H1 (cell line): ENCODE measurements around the gene CYBRD1. TPM values are rescaled to one million over a fixed set of nuclear protein-coding genes. Genes with fewer than 3 reads are reported as not detected.
"Not testable (repeated sequence)": the region's sequence is repeated elsewhere in the genome, so short reads cannot be mapped to it uniquely, and the experiment has no call there.

Experiments
- CTCF ChIA-PET: fragments of 300-600 bp; sonication (Branson Sonifier 250); formaldehyde crosslinking; loops from one replicate; lab custom pipeline; 2021; ENCODE audit not compliant: partially characterized antibody; lab: Charles Lee
- POLR2A ChIA-PET: fragments of 300-600 bp; sonication (Branson Sonifier 250); formaldehyde crosslinking; loops from one replicate; lab custom pipeline; 2021; ENCODE audit warnings: inconsistent platforms; ENCODE audit not compliant: partially characterized antibody; lab: Charles Lee
- DNase-seq, 2 experiments: peaks; one replicate each; pipeline versions ENCODE4 v3.0.0 to v3.0.0-alpha.2; 2010 to 2022; ENCODE audit warnings: low spot score in 2 of 2, low read depth in 1 of 2, mixed read lengths in 1 of 2
- FAIRE-seq: peaks from 2 replicates; lab custom pipeline; 2011; peaks lifted over from hg19 to GRCh38; lab: Jason Lieb, UNC
- H2AFZ ChIP-seq: 2 replicates; pipeline ENCODE4 v1.8.1; 2012; ENCODE audit warnings: low read length, inconsistent platforms
- H2AK5ac ChIP-seq: 2 replicates; pipeline ENCODE4 v1.6.1; 2013; ENCODE audit warnings: low read depth, low read length
- H2BK120ac ChIP-seq: replicated peaks from 2 replicates; pipeline ENCODE3; 2013; ENCODE audit warnings: low read depth, low read length, inconsistent platforms
- H2BK12ac ChIP-seq: 2 replicates; pipeline ENCODE4 v1.6.1; 2013; ENCODE audit warnings: low read depth, low read length
- H2BK15ac ChIP-seq: 2 replicates; pipeline ENCODE4 v1.6.1; 2013; ENCODE audit warnings: low read length
- H2BK20ac ChIP-seq: 2 replicates; pipeline ENCODE4 v1.6.1; 2013; ENCODE audit warnings: low read length
- H2BK5ac ChIP-seq: 2 replicates; pipeline ENCODE4 v1.6.1; 2013; ENCODE audit warnings: low read depth, low read length
- H3K14ac ChIP-seq: 2 replicates; pipeline ENCODE4 v1.6.1; 2013; ENCODE audit warnings: inconsistent platforms; ENCODE audit not compliant: insufficient read length
- H3K18ac ChIP-seq: 2 replicates; pipeline ENCODE4 v1.6.1; 2013; ENCODE audit warnings: low read length; ENCODE audit errors: extremely low read depth
- H3K23ac ChIP-seq: 2 replicates; pipeline ENCODE4 v1.6.1; 2013; ENCODE audit warnings: inconsistent platforms; ENCODE audit not compliant: insufficient read length
- H3K23me2 ChIP-seq: 2 replicates; pipeline ENCODE4 v1.6.1; 2013; ENCODE audit warnings: low read depth, low read length
- H3K27ac ChIP-seq: 2 replicates; pipeline ENCODE4 v1.6.1; 2011; ENCODE audit warnings: low read depth, low read length, inconsistent platforms
- H3K27me3 ChIP-seq, 4 experiments: replicated peaks in 1 of 4; 1 replicate in 1 of 4; 2 replicates in 3 of 4; pipeline versions ENCODE4 v1.6.1 to v1.8.1; 2011 to 2013; ENCODE audit warnings: low read length in 3 of 4, mild to moderate bottlenecking in 3 of 4, inconsistent platforms in 2 of 4, mixed read lengths in 2 of 4, moderate library complexity in 1 of 4; ENCODE audit not compliant: control insufficient read depth in 3 of 4, insufficient read depth in 3 of 4; ENCODE audit errors: extremely low read depth in 1 of 4
- H3K36me3 ChIP-seq, 4 experiments: 2 replicates each; pipeline versions ENCODE4 v1.6.1 to v1.8.1; 2011 to 2013; ENCODE audit warnings: mild to moderate bottlenecking in 4 of 4, low read length in 3 of 4, moderate library complexity in 2 of 4, control low read depth in 1 of 4, inconsistent platforms in 1 of 4; ENCODE audit not compliant: insufficient read depth in 4 of 4, control insufficient read depth in 2 of 4
- H3K4ac ChIP-seq: replicated peaks from 2 replicates; pipeline ENCODE3; 2013; ENCODE audit warnings: low read length, low read depth, mixed read lengths, inconsistent platforms; ENCODE audit not compliant: insufficient read length
- H3K4me1 ChIP-seq, 4 experiments: replicated peaks in 1 of 4; 1 replicate in 1 of 4; 2 replicates in 3 of 4; pipeline versions ENCODE4 v1.6.1 to v1.8.1; 2011 to 2013; ENCODE audit warnings: low read length in 3 of 4, inconsistent platforms in 2 of 4, mixed read lengths in 1 of 4; ENCODE audit not compliant: insufficient read depth in 4 of 4, control insufficient read depth in 3 of 4
- H3K4me2 ChIP-seq, 2 experiments: 2 replicates each; pipeline versions ENCODE4 v1.6.1 to v1.8.1; 2011 to 2013; ENCODE audit warnings: low read depth in 2 of 2, low read length in 2 of 2, control low read depth in 1 of 2, inconsistent platforms in 1 of 2, mild to moderate bottlenecking in 1 of 2; ENCODE audit not compliant: insufficient read depth in 1 of 2
- H3K4me3 ChIP-seq, 4 experiments: fragments of 200-600, 300-600 bp in 1 of 4; sonication (generic), shearing (Covaris generic), sonication (Bioruptor Twin) in 1 of 4; 2 replicates each; pipeline versions ENCODE4 v1.5.1 to v1.8.1; 2011 to 2016; ENCODE audit warnings: low read length in 4 of 4, low read depth in 3 of 4, control low read depth in 2 of 4, inconsistent platforms in 2 of 4, mild to moderate bottlenecking in 2 of 4, mixed read lengths in 1 of 4, moderate library complexity in 1 of 4; ENCODE audit not compliant: insufficient read depth in 2 of 4; ENCODE audit errors: extremely low read depth in 1 of 4
- H3K56ac ChIP-seq: replicated peaks from 2 replicates; pipeline ENCODE3; 2013; ENCODE audit warnings: low read depth, mild to moderate bottlenecking, mixed read lengths, low read length, inconsistent platforms; ENCODE audit not compliant: insufficient read length
- H3K79me1 ChIP-seq: 2 replicates; pipeline ENCODE4 v1.6.1; 2013; ENCODE audit warnings: low read depth, low read length, control low read depth
- H3K79me2 ChIP-seq, 2 experiments: 2 replicates each; pipeline versions ENCODE4 v1.6.1 to v1.8.1; 2012 to 2013; ENCODE audit warnings: low read length in 2 of 2, mild to moderate bottlenecking in 2 of 2, inconsistent platforms in 1 of 2; ENCODE audit not compliant: insufficient read depth in 2 of 2, control insufficient read depth in 1 of 2
- H3K9ac ChIP-seq, 4 experiments: replicated peaks in 1 of 4; 1 replicate in 1 of 4; 2 replicates in 3 of 4; pipeline versions ENCODE4 v1.6.1 to v1.8.1; 2011 to 2013; ENCODE audit warnings: low read depth in 3 of 4, low read length in 3 of 4, control low read depth in 2 of 4, mild to moderate bottlenecking in 2 of 4, moderate library complexity in 2 of 4, inconsistent platforms in 1 of 4; ENCODE audit errors: extremely low read depth in 1 of 4
- H3K9me3 ChIP-seq, 2 experiments: 2 replicates each; pipeline versions ENCODE4 v1.6.1 to v1.8.1; 2012 to 2013; ENCODE audit warnings: mild to moderate bottlenecking in 2 of 2, moderate library complexity in 2 of 2, control low read depth in 1 of 2, inconsistent platforms in 1 of 2, low read depth in 1 of 2, low read length in 1 of 2, mixed read lengths in 1 of 2; ENCODE audit not compliant: insufficient read depth in 2 of 2
- H4K20me1 ChIP-seq, 2 experiments: replicated peaks in 1 of 2; 2 replicates each; pipeline versions ENCODE3 to v1.8.1; 2011 to 2013; ENCODE audit warnings: inconsistent platforms in 2 of 2, low read length in 2 of 2, mild to moderate bottlenecking in 1 of 2; ENCODE audit not compliant: insufficient read depth in 2 of 2, control insufficient read depth in 1 of 2
- H4K5ac ChIP-seq: 2 replicates; pipeline ENCODE4 v1.6.1; 2013; ENCODE audit warnings: low read length, low read depth, mixed read lengths, inconsistent platforms; ENCODE audit not compliant: insufficient read length
- H4K8ac ChIP-seq: 2 replicates; pipeline ENCODE4 v1.8.0; 2013; ENCODE audit warnings: mild to moderate bottlenecking, moderate library complexity, low read length, inconsistent platforms; ENCODE audit not compliant: insufficient read depth; ENCODE audit errors: extremely low read depth
- H4K91ac ChIP-seq: replicated peaks from 2 replicates; pipeline ENCODE3; 2013; ENCODE audit warnings: low read length, mixed read lengths, inconsistent platforms; ENCODE audit not compliant: insufficient read length
- WGBS, 2 experiments: shearing (Covaris generic) in 1 of 2; methylation state at CpG; one replicate each; pipeline versions ENCODE4 v1.1.6 to v1.1.7; 2013 to 2015; ENCODE audit warnings: low lambda C conversion rate in 2 of 2, mixed read lengths in 2 of 2, inconsistent platforms in 1 of 2, low coverage in 1 of 2, missing lambda C conversion rate in 1 of 2; ENCODE audit not compliant: insufficient replicate concordance in 2 of 2, insufficient coverage in 1 of 2, insufficient read length in 1 of 2; ENCODE audit errors: extremely low coverage in 1 of 2, missing lambda C conversion rate in 1 of 2; 5-methylcytosine and 5-hydroxymethylcytosine counted together
- polyA plus RNA-seq, 7 experiments: library from polyadenylated mRNA; depleted of rRNA in 3 of 7; stranded (reverse) in 5 of 7; unstranded in 2 of 7; fragments of >200 nt in 5 of 7; fragments of 200-250 nt in 2 of 7; gene quantifications; 1 replicate in 5 of 7; 2 replicates in 1 of 7; 4 replicates in 1 of 7; pipeline versions ENCODE4 v1.2.1 to v1.2.3, GENCODE V29; 2011 to 2013; ENCODE audit warnings: missing spikeins in 2 of 7, mixed read lengths in 2 of 7
- total RNA-seq: library from RNA; stranded (reverse); fragmentation: NEBNext Ultra II Directional; extraction: Animal tissue kit (Norgen Biotek cat#: 25700); gene quantifications from 2 replicates; pipeline ENCODE4 v1.2.1, GENCODE V29; 2021

CYBRD1 gene
- total and polyA plus RNA-seq, 2 of the 8 experiments (the other 6 are each of a cell fraction or from before 2014, with no cell fraction given) = 10.7 to 12.6 TPM

DNA sequence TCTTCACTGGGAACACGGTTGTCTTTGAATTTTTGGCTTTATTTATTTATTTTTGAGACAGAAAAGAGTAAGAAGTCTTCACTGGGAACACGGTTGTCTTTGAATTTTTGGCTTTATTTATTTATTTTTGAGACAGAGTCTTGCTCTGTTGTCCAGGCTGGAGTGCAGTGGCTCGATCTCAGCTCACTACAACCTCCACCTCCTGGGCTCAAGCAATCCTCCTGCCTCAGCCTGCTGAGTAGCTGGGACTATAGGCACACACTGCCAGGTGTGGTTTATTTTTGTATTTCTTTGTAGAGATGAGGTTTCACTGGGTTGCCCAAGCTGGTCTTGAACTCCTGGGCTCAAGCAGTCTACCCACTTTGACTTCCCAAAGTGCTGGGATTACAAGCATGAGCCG lies 13.3 kb downstream of the CYBRD1 start:
- not testable (repeated sequence) for DNase-seq, H4K91ac ChIP-seq, H3K56ac ChIP-seq, H3K79me1 ChIP-seq, H3K4me3 ChIP-seq, H3K4me2 ChIP-seq, H4K20me1 ChIP-seq, H2BK120ac ChIP-seq, H2BK15ac ChIP-seq, H3K18ac ChIP-seq, H4K8ac ChIP-seq, H3K36me3 ChIP-seq, H3K23me2 ChIP-seq, H2AK5ac ChIP-seq, H2AFZ ChIP-seq, H3K23ac ChIP-seq, H3K9ac ChIP-seq, H3K9me3 ChIP-seq, H3K4ac ChIP-seq, H3K14ac ChIP-seq, H3K4me1 ChIP-seq, H3K27me3 ChIP-seq, H2BK5ac ChIP-seq, H2BK20ac ChIP-seq, H3K27ac ChIP-seq, H4K5ac ChIP-seq, H2BK12ac ChIP-seq
- FAIRE-seq = peak; percentile 32
- 85% methylated on average over 4 of the region's 4 CpGs; no CpG with 5 or more reads in 1 of the 2 experiments for WGBS, 2 experiments
- POLR2A ChIA-PET = interaction anchor here (6.5 kb wide), 1 partner anchor 13 kb away, joined by 32 read pairs; the partner anchor contains the start of gene CYBRD1
- peaks cover 0 to 10% of the 10 kb centered on the region in 2 experiments; a peak in 2 of 4 replicates for H3K79me2 ChIP-seq
- CTCF ChIA-PET = interaction anchor here (1.9 kb wide), 1 partner anchor 14 kb away, joined by 6 read pairs; the partner anchor contains the start of gene CYBRD1
